Prostate gland (tissue), 2 donors: Measurements from ENCODE around the gene ARPP19.

Experiments used
- CTCF ChIP-seq, 4 experiments: fragments of 200-600 bp in 2 of 4; fragments of 450-650 bp in 2 of 4; sonication (generic) in 2 of 4; IDR thresholded peaks; 1 replicate in 3 of 4; 2 replicates in 1 of 4; pipeline ENCODE4 v1.5.1; 2016 to 2019; ENCODE audit warnings: antibody characterized with exemption in 4 of 4, mild to moderate bottlenecking in 2 of 4, moderate library complexity in 2 of 4
- POLR2AphosphoS5 ChIP-seq: sonication (generic); formaldehyde crosslinking; IDR thresholded peaks from one replicate; pipeline ENCODE4 v1.6.1; 2017; ENCODE audit warnings: antibody characterized with exemption

- TF ChIP-seq CTCF (IDR thresholded peaks at IDR 0.05) = no peak
- TF ChIP-seq POLR2AphosphoS5 = no peak
Measured at GRCh38 chr15:52521682-52522081, 47.1 kb downstream of the ARPP19 start.
